Fibroblast of lung (primary cell): ENCODE results near the gene SGK1. TPM values are rescaled to one million over a fixed set of nuclear protein-coding genes. Genes with fewer than 3 reads are reported as not detected.

Source experiments
- DNase-seq, 2 donors: peaks; one replicate each; pipeline versions ENCODE4 v3.0.0 to v3.0.0-alpha.2; 2010; ENCODE audit warnings: low read depth in 2 of 2
- H2AFZ ChIP-seq: 2 replicates; pipeline ENCODE4 v1.5.1; 2012; ENCODE audit warnings: low read length, control low read depth, inconsistent platforms
- H3K27ac ChIP-seq: 2 replicates; pipeline ENCODE4 v1.5.1; 2011; ENCODE audit warnings: low read length, control low read depth; ENCODE audit not compliant: insufficient read depth
- H3K27me3 ChIP-seq: 2 replicates; pipeline ENCODE4 v1.5.1; 2011; ENCODE audit warnings: mild to moderate bottlenecking, low read length; ENCODE audit not compliant: control insufficient read depth, insufficient read depth
- H3K36me3 ChIP-seq: 2 replicates; pipeline ENCODE4 v1.5.1; 2011; ENCODE audit warnings: low read length; ENCODE audit not compliant: control insufficient read depth, insufficient read depth
- H3K4me1 ChIP-seq: 2 replicates; pipeline ENCODE4 v1.5.1; 2011; ENCODE audit warnings: low read length; ENCODE audit not compliant: control insufficient read depth, insufficient read depth; ENCODE audit errors: extremely low read depth
- H3K4me2 ChIP-seq: 2 replicates; pipeline ENCODE4 v1.5.1; 2011; ENCODE audit warnings: low read length, control low read depth; ENCODE audit not compliant: insufficient read depth; ENCODE audit errors: extremely low read depth
- H3K4me3 ChIP-seq, 4 experiments: fragments of 200-600 bp in 1 of 4; sonication (generic) in 1 of 4; replicated peaks in 1 of 4; 2 replicates each; pipeline ENCODE4 v1.5.1; 2011 to 2016; ENCODE audit warnings: low read length in 4 of 4, low read depth in 3 of 4, mild to moderate bottlenecking in 3 of 4, control low read depth in 2 of 4, inconsistent platforms in 1 of 4, mixed read lengths in 1 of 4; ENCODE audit not compliant: insufficient read depth in 1 of 4; ENCODE audit errors: control extremely low read depth in 1 of 4
- H3K79me2 ChIP-seq: 2 replicates; pipeline ENCODE4 v1.5.1; 2012; ENCODE audit warnings: mild to moderate bottlenecking, low read length, inconsistent platforms; ENCODE audit not compliant: control insufficient read depth, insufficient read depth
- H3K9ac ChIP-seq: 2 replicates; pipeline ENCODE4 v1.5.1; 2011; ENCODE audit warnings: mild to moderate bottlenecking, low read length, control low read depth; ENCODE audit not compliant: insufficient read depth
- H3K9me3 ChIP-seq: 2 replicates; pipeline ENCODE4 v1.5.1; 2012; ENCODE audit warnings: low read depth, low read length; ENCODE audit not compliant: control insufficient read depth, insufficient read depth
- H4K20me1 ChIP-seq: 2 replicates; pipeline ENCODE4 v1.5.1; 2011; ENCODE audit warnings: low read length; ENCODE audit not compliant: control insufficient read depth, insufficient read depth; ENCODE audit errors: extremely low read depth
- CTCF ChIP-seq, 2 donors: IDR thresholded peaks in 1 of 2; conservative IDR thresholded peaks in 1 of 2; 1 replicate in 1 of 2; 2 replicates in 1 of 2; pipeline ENCODE4 v1.5.1; 2011 to 2012; ENCODE audit warnings: low read length in 2 of 2, control low read depth in 1 of 2, inconsistent platforms in 1 of 2, low read depth in 1 of 2, mild to moderate bottlenecking in 1 of 2
- EZH2 ChIP-seq: IDR thresholded peaks from 2 replicates; pipeline ENCODE4 v1.5.1; 2012; ENCODE audit warnings: low read length, control low read depth, mild to moderate bottlenecking; ENCODE audit errors: missing control alignments
- polyA plus RNA-seq, 2 donors: library from polyadenylated mRNA; depleted of rRNA in 1 of 2; stranded (reverse) in 1 of 2; unstranded in 1 of 2; fragments of >200 nt; gene quantifications; 2 replicates each; pipeline ENCODE4 v1.2.1, GENCODE V29; 2011 to 2012; ENCODE audit warnings: missing spikeins in 1 of 2
- total RNA-seq: library from RNA; depleted of rRNA; stranded (reverse); fragments of >200 nt; gene quantifications from 2 replicates; pipeline ENCODE4 v1.2.1, GENCODE V29; 2014

SGK1 gene
- total and polyA plus RNA-seq, 2 donors (not counting 1 experiment from before 2014, with no cell fraction given) = 132 to 154 TPM

- no peak overlapping the region for H3K4me3 ChIP-seq
- TF ChIP-seq EZH2 (no peak), CTCF (conservative IDR thresholded peaks at IDR 0.05 in 1 of 2, IDR thresholded peaks at IDR 0.05 in 1 of 2; ENCODE audit: low read depth in 1 of 2, low read length in 2 of 2) (no peak)
- peaks cover 7% of the 10 kb centered on the region for H3K4me1 ChIP-seq
- H2AFZ ChIP-seq = no peak overlapping the region
- DNase-seq = peak; percentile 99 to 100
- peak overlapping the region; percentile 86 for H3K27ac ChIP-seq
- H3K9ac ChIP-seq = peak overlapping the region; percentile 21
- H4K20me1 ChIP-seq = no peaks in the 10 kb centered on the region
- H3K4me2 ChIP-seq = peak overlapping the region; percentile 33
- no peaks in the 10 kb centered on the region for H3K9me3 ChIP-seq
- H3K79me2 ChIP-seq = no peaks in the 10 kb centered on the region
- no peaks in the 10 kb centered on the region for H3K36me3 ChIP-seq
- H3K27me3 ChIP-seq = no peaks in the 10 kb centered on the region
Measured at GRCh38 chr6:134295953-134296553, 21.9 kb downstream of the SGK1 start.

- H3K79me2 ChIP-seq = no peaks in the 10 kb centered on the region
- no peak overlapping the region for H3K9ac ChIP-seq
- no peak overlapping the region for H3K4me2 ChIP-seq
- no peaks in the 10 kb centered on the region for H3K9me3 ChIP-seq
- no peak for DNase-seq
- no peak overlapping the region for H3K4me3 ChIP-seq
- H3K36me3 ChIP-seq = no peaks in the 10 kb centered on the region
- peaks cover 10% of the 10 kb centered on the region for H3K4me1 ChIP-seq
- H3K27me3 ChIP-seq = no peaks in the 10 kb centered on the region
- H3K27ac ChIP-seq = no peak overlapping the region
- no peaks in the 10 kb centered on the region for H4K20me1 ChIP-seq
- no peak for TF ChIP-seq EZH2
- TF ChIP-seq CTCF (conservative IDR thresholded peaks at IDR 0.05 in 1 of 2, IDR thresholded peaks at IDR 0.05 in 1 of 2; ENCODE audit: low read depth in 1 of 2, low read length in 2 of 2) = no peak
- no peak overlapping the region for H2AFZ ChIP-seq
Measured at GRCh38 chr6:134293659-134294161, 24.2 kb downstream of the SGK1 start.

GRCh38 chr6:134291156-134291555, 26.8 kb downstream of the SGK1 start:
- Histone ChIP-seq H3K79me2 (no peaks in the 10 kb centered on the region), H3K4me1 (peaks cover 9% of the 10 kb centered on the region), H3K4me2 (no peak overlapping the region), H4K20me1 (no peaks in the 10 kb centered on the region), H3K27me3 (no peaks in the 10 kb centered on the region), H2AFZ (no peak overlapping the region), H3K4me3 (no peak overlapping the region), H3K36me3 (no peaks in the 10 kb centered on the region), H3K9ac (no peak overlapping the region), H3K27ac (no peak overlapping the region), H3K9me3 (no peaks in the 10 kb centered on the region)
- TF ChIP-seq CTCF (conservative IDR thresholded peaks at IDR 0.05 in 1 of 2, IDR thresholded peaks at IDR 0.05 in 1 of 2; ENCODE audit: low read depth in 1 of 2, low read length in 2 of 2) (no peak), EZH2 (no peak)
- no peak for DNase-seq
